Esophagus squamous epithelium (tissue), 4 donors: ENCODE measurements around the gene GPR137.

Experiments used
- POLR2A ChIP-seq, 4 donors: fragments of 450-650 bp; IDR thresholded peaks; one replicate each; pipeline ENCODE4 v1.6.1; 2017; ENCODE audit warnings: antibody characterized with exemption in 4 of 4, mild to moderate bottlenecking in 4 of 4, moderate library complexity in 3 of 4
- TF ChIP-seq, protein P1 (sequence below), 6 experiments: fragments of 450-650 bp in 4 of 6; fragments of 200-600 bp in 2 of 6; sonication (generic) in 2 of 6; IDR thresholded peaks; one replicate each; pipeline ENCODE4 v1.5.1; 2016 to 2019; ENCODE audit warnings: antibody characterized with exemption in 6 of 6, mild to moderate bottlenecking in 4 of 6, moderate library complexity in 4 of 6

GRCh38 chr11:64264371-64264852 lies 21.2 kb upstream of the GPR137 start:
- TF ChIP-seq, protein P1, sequence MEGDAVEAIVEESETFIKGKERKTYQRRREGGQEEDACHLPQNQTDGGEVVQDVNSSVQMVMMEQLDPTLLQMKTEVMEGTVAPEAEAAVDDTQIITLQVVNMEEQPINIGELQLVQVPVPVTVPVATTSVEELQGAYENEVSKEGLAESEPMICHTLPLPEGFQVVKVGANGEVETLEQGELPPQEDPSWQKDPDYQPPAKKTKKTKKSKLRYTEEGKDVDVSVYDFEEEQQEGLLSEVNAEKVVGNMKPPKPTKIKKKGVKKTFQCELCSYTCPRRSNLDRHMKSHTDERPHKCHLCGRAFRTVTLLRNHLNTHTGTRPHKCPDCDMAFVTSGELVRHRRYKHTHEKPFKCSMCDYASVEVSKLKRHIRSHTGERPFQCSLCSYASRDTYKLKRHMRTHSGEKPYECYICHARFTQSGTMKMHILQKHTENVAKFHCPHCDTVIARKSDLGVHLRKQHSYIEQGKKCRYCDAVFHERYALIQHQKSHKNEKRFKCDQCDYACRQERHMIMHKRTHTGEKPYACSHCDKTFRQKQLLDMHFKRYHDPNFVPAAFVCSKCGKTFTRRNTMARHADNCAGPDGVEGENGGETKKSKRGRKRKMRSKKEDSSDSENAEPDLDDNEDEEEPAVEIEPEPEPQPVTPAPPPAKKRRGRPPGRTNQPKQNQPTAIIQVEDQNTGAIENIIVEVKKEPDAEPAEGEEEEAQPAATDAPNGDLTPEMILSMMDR (IDR thresholded peaks at IDR 0.05) = no peak
- no peak for TF ChIP-seq POLR2A (IDR thresholded peaks at IDR 0.05)
